Pulmonary artery endothelial cell (primary cell): ENCODE data around the gene ASB4. TPM values are rescaled to one million over a fixed set of nuclear protein-coding genes. Genes with fewer than 3 reads are reported as not detected.
"Not testable (repeated sequence)": the region's sequence is repeated elsewhere in the genome, so short reads cannot be mapped to it uniquely, and the experiment has no call there.

Experiments
- DNase-seq: peaks from one replicate; pipeline ENCODE4 v3.0.0-alpha.2; 2011; ENCODE audit warnings: low read depth, low spot score
- total RNA-seq: library from RNA; depleted of rRNA; stranded (reverse); fragments of >200 nt; gene quantifications from 2 replicates; pipeline ENCODE4 v1.2.3, GENCODE V29; 2014

ASB4 gene
- total RNA-seq, 1 donor from 2014 or later: under 0.01 TPM

DNA sequence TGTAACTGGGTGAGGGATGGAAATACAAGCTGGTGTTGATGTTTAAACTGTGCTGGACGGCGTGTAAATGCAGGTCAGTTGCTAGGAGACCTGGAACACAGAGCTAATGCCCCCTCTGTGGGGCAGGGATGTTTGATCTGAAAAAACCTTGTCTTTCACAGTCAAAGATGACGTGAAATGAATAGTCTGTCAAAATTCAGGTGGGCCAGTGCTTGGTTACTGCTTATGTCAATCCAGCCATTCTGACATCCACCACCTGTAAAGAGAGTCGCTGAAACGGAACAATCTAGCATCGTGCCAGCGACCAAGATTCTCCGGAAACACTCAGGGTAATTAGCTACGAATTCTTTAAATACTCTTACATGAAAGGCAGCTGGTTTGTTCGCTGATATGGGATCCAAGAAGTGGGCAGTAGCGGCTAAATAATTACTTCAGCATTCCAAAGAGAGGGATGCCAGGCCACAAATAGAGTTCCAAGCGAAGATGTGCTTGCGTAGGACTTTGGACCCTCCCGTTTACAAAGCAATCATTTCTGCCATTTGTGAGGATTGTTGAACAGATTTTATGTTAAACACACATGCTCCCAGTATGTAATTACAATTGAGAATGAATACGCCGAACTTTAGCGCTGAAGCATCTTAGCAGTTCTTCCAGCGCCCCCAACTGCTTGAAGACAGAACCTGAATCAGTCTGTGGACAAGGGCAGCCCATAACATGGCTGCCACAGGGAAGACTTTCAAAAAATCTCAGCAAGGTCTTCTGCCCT lies 7.3 kb upstream of the ASB4 start:
- no peak for DNase-seq

DNA sequence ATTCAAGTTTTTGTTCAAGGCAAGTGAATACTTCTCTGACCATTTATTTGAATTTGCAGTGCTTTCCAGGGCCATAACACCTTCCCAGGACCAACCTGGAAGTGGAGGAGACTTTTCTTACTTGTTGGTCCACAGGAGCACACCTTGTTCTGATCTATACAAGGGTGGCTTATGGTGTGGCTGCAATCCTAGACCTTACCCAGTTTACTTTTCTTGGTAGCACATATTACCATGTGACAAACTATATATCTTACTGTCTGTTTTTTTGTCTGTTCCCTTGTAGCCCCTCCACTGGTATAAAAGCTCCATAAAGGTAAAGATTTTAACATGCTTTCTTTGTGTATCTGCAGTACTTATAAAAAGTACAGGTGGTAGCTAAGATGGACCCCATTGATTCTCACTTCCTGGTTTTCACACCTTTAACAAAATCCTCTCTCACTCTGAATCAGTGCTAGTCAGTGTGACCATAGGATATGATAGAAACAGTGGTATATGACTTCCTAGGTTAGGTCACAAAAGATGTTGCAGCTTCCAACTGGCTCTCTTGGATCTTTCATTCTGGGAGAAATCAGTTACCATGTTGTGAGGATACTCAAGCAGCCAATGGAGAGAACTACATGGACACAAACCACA lies 5.6 kb upstream of the ASB4 start:
- no peak for DNase-seq

DNA sequence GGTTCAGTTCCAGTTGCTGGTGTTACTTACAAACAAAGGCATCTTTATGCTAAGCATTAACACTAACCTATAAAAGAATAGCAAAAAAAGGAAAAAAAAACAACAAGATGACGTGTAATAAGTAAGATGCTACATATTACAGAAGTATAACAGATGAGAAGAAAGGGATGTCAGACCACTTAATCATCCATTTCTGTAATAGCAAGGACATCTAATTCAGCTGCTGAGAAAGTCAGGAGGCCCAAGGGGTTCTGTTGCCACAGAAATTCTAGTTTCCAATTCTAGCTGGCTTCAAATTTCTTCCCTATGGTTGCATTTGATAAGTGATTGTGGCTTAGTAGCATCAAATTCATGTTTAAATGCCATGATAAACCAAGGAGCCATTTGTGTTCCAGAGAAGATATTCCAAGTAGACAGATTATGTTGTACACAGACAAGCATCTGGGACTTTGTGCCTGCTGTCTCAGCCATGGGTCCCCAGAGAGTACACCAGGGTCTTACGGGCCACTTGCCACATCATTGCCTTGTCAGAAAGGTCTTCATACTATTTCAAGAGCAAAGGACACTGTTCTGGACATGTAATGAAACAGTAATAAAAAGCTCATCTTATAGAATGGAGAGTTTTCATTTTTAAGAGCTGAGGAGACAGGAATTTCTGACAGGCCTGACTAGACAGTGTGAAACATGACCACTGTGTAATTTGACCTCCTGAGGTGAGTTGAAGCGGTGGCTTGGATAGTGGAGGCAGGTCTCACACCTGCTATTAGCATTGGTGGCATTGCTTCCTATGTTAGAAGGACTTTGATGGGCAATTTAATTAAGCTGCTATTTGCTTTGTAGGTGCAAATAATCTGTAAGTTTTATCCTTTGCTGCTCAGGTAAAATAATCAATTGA lies 4.2 kb upstream of the ASB4 start:
- no peak for DNase-seq

DNA sequence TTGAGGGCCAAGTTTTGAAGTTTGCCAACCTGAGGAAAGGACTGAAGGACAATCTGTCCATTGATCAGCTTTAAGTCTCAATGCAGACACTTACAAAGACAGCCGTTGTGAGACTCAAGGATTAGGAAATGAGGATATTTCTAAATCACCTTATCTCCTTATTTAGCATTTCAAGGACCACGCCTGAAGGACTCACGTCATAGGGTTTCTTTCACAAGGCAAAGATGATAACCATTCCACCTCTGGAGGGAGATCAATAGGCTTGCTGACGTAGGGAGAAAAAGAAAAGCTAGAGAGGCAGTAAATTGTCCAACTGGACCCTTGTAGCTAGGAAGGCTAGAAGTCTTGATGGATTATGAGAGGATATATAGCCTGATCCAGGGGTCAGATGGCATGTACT lies 3.3 kb upstream of the ASB4 start:
- DNase-seq: no peak

DNA sequence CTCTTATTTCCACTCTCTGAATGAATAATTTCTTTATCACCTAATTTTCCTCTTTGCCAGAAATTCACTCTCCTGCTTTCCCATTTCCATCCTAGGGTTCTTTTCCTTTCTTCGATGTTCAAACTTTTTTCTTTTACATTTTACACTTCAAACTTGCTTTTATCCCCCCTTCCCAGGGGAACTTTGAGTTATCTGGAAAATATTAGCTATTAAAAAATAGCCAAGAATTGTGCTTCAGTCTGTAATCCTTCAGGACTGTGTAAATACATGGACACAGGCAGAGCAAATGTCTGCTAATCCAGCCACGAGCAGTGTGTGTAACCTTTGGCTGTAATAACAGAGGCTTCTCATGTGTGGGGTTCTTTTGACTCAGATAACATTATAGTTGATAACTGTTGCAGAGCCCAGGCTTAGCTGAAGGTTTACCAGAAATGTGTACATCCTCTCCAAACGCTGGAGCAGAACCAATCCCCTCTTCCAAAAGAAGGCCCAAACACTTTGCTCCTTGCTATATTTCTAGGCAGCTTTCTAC lies 4.6 kb downstream of the ASB4 start:
- no peak for DNase-seq

DNA sequence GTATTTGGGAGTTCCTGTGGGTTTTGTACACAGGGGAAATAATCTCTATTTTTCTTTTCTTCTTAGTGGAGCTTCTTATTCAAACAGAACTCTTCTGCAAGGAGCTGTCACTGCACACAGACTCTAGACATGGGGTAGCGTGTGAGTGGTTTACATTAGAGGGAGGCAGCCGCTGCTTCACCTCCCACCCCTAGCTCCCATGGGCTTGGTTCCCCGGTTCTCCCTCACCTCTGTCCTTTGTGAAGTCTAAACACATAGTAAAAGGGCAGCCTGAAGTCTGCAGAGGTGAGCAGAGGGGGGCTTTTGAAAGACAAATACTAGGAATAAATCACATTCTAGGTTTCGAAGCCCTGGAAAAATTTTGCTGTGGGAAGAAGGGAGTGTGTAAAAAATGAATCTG lies 5.5 kb downstream of the ASB4 start:
- DNase-seq: no peak

DNA sequence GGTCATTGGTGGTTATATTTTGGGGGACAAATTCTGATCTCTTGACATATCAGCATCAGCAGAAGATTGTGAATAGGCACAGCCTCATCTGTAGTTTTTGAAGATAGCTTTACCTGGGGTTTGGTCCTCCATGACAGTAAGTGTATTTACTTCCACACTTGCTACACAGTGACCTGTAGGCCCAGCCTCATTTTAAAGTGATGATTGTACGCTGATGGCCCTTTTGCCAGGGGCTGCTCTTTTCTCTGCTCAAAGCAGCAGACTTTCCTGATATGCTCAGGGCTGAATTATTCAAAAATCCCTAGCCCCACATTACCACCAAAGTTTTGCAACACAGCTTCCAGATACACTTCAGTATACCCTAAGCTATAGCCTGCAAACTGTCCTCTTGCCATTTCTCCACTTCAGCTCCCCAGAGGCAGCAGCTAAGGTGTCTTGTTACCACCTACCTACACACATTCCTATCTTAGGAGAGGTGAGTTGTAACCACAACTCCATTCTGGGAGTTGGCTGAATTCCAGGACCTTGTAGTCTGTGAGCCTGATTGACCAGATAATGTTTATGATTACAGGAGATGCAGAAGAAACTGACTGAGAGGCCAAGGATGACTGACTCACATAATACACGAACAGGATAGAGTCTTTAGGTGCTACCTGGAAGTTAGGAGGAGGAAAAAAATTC lies 6.0 kb downstream of the ASB4 start:
- no peak for DNase-seq

DNA sequence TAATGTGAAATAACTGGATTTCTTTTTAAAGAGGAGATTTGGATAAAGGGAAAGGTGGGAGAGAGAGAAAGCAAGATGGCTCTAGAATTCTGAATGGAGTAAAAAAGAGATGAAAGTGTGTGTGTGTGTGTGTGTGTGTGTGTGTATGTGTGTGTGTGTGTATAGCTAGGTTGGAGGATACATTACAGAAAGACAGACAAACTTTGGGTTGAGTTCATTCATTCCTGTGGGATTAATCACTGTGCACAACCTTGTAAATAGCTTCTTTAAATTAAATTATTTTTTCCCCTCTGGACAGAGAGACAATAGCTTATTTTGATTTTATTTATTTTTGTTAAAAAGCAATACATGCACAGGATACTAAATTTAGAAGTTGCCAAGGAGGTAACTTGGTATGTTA lies 7.5 kb downstream of the ASB4 start:
- DNase-seq: no peak

DNA sequence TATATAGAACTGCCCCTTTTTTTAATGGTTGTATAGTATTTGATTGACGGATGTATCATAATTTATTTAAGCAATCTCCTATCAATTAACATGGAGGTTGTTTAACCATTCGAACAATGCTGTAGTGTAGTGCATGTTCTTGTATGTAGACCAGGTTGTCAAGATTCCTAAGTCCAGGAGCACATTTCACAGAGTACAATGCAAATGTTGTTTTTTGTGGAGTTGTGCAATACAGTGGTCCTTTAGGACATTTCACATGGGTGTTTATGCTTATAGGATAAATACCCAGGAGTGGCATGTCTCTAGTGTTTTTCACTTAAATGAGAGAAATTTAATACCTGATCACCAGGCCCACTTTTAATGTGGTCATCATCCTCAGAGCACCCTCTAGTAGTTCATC lies 8.1 kb downstream of the ASB4 start:
- no peak for DNase-seq

DNA sequence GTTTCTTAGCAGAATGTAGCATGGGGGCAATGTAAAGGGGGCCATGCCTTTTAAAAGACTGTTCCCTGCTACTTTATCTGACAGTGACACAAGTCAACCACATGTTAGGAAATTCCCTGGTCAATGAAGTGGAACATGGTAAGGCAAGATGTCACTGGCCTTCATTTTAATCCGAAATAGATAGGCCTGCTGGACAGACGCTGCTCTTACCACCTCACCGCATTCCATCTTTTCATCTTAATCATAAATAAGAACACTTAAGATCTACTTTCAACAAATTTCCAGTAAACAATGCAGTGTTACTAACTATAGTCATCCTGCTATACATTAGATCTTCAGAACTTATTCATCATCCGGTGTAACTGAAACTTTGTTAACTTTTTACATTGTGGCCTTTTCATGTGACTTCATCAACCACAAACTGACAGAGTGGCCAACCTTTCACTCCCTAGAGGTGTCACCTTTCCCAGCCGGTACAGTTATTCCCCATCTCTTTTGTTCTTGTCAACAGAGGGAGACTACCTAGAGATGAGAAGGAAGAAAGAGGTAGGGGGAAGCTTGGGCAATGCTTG lies 15.6 kb downstream of the ASB4 start:
- no peak for DNase-seq

DNA sequence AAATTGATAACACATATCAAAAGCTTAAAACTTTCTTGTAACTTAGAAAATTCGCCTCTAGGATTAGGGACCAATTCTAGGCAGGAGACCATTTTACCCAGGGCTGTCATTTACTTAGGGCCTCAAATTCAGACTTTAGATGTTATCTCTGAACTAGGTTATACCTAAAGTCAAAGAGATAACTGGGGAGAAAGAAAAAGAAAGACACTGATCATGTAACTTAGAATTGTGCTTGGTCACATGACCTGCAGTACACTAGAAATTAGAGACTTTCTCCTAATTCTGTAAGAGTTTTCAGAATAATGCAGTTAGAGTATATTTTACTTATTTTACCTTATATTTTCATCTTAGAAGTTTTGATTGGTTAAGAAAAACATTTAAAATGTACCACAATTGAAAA lies 16.7 kb downstream of the ASB4 start:
- no peak for DNase-seq

DNA sequence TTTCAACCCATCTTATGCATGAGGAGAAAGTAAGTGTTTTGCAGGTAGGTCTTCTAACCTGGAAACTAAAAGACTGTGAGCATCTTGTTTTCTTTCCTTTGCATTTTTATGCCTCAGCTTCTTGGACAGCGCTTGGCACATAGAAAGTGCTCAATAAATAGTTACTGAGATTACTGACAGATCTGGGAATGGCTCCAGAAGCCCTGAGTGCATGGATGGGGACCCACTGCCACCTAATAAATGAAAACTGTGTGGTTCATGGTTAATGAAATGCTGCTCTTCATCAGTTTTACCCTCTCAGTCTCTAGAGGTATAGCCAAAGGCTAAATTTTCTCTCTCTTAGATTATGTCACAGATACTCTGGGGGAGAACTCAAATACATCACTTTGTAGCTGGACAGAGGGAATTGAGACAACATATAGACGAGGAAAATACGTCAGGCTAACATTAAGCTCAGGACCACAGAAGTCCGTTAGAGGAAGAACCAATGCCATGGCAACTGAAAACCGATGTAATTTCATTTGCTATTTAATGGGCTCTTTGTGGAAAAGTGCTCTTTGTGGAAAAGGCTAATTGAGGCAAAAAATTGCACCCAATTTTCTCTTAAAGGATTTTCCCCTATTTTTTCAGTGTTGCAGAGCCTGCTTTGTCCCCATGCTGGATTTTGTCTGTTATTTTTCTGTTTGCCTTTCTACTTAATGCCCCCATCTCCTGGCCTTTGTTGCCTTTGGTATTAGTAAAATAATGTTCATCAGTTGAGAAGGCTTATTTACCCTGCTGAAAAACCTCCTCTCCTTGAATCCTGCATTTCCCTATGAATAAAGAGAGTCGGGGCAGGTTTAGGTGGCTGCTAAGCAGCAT lies 17.8 kb downstream of the ASB4 start:
- no peak for DNase-seq

DNA sequence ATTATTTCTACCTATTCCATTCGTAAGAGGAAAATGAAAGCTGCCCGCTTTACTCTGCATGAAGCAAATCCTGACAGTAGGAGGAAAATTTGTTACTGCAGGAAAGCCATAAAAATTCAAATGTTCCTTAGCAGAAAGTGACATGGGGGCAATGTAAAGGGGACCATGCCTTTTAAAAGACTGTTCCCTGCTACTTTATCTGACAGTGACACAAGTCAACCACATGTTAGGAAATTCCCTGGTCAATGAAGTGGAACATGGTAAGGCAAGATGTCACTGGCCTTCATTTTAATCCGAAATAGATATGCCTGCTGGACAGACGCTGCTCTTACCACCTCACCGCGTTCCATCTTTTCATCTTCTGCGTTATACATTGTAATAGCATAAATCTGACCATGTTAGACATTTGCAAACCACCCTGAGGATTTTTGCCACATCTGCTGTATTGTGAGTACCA lies 18.4 kb downstream of the ASB4 start:
- DNase-seq: not testable (repeated sequence)

DNA sequence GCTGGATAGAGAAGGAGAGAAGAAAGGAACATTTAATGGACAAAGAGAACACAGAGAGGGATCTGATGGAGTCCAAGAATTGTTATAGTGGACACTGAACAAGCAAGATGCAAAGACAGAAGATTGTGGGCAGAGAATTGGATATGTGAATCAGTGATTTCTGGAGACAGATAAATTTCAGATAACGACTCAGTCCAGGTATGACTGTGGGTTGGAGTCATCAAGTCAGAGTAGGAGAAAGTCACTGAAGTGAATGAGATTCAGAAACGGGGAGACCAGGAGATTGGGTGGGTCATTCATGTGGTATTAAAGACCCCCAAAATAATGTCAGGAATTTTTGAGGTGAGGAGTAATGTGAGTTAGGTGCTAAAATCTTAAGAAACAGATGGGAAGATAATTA lies 23.0 kb downstream of the ASB4 start:
- no peak for DNase-seq

DNA sequence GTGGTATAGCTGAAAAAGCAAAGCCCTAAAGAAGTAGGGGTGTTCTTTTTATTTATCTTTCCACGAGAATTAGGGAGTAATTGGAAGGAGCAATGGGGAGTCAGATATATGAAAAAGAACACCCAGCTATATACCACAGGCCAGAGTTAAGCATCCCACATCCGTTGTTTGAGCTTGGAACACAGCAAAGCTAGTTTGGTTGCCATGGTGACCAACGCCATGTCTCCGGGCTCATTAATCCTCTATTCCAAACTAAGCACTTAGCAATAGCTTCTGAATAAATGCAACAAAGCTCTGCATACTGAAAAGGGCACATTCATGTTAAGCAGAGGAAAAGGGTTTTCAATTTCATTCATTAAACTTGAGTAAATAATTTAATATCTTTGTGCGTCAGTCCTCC lies 23.5 kb downstream of the ASB4 start:
- no peak for DNase-seq

DNA sequence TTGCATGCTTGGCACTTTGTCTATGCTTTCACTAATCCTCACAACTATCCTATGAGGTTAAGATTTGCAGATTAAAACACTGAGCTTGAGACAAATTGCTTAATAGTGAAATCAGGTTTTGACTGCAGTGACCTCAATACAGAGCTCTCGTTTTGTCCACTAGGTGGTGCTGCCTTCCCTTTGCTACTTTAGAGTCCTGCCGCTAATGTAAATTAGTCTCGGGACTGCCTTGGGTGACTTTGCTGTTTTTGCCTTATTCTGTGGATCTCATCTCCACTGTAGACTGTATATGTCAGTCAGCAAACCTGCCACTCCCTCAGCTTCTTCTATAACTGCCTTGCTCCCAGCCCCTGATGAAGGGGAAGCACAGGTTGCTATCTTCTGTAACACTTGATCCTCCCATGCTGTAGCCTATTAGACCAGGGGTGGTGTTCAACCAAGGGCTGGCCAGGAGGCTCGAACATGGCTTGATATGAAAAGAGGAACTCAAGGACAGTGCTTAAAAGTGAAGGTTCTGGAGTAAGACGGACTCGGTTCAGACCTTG lies 26.0 kb downstream of the ASB4 start:
- DNase-seq: peak; percentile 13

DNA sequence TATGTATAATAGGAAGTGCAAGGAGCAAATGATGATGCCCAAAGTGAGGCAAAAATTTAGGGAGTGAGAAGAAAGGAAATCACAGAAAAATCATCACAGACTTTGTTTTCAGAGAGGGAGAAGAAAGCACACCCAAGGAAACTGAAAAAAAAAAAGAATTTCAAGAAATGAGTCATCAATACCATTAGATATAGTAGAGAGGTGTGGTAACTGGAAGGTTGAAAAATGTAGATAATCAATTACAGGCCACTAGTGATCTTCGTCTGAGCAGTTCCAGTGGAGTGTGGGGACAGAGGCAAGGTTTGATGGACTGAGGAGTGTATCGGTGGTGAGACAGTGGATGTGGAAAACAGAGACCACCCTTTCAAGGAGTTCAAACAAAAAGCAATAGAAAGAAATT lies 31.7 kb downstream of the ASB4 start:
- no peak for DNase-seq

DNA sequence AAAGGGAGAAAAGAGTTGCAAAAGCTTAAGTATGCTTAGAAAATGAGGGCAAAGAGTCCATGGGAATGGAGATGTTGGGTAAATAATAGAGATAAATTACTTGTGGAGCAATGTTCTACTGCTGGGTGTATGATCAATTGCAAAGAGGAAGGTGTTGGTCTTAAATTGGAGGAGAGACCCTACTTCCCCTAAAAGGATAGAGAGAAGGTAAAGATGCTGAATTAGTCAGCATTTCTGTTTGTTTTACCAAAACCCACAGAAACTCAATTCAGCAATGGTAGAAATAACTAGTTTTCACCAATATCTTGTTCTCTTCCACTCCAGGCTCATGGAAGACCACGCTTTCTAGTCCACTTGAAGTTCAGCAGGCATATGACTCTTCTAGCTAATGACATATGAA lies 32.1 kb downstream of the ASB4 start:
- DNase-seq: no peak

DNA sequence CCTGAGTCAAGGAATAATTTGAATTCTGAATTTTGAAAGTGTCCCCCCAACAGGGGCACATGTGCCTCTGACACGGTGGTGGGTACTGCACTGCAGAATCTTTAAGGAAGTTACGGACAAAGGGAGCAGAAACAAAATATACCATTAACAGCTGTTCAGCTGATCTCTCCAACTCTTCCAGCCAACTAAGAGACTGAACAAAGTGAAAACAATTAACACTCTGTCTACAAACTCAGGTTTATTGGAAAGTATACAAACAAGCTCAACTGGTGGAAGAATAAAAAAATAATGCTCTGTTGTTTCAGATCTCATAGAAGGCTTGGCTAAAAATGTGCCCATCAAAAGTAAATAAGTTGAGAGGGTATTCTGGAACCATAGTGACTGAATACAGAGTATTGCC lies 34.4 kb downstream of the ASB4 start:
- DNase-seq: no peak

DNA sequence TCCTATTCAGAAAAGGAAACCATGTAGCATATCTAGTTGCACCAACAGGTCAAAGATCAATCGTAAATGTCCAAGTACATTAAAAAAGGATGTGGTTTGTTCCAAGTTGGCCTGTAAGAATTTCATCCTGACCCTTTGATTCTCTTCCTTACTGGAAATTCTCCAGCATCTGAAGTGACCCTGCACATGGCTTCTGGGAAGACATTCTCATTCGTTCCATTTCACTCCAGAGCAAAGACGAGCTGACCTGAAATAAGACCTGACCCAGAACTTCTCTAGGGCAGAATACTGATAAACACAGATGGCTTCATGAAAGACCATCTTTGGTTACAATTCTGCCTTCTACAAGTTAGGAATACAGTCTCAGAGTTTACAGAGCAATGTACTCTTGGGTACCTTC lies 39.8 kb downstream of the ASB4 start:
- DNase-seq: no peak
